Measurements from ENCODE around the gene RNF113B. TPM values are rescaled to one million over a fixed set of nuclear protein-coding genes. Genes with fewer than 3 reads are reported as not detected.
A peak's percentile ranks its signal among the peaks of the same experiment; 100 is the strongest.

RNF113B gene
- polyA plus RNA-seq (ENCODE audit: insufficient read length in 4 of 4): under 1 TPM in 3 of 4 donors, not detected in 1; 0.10 to 0.19 (median 0.10) TPM

DNA sequence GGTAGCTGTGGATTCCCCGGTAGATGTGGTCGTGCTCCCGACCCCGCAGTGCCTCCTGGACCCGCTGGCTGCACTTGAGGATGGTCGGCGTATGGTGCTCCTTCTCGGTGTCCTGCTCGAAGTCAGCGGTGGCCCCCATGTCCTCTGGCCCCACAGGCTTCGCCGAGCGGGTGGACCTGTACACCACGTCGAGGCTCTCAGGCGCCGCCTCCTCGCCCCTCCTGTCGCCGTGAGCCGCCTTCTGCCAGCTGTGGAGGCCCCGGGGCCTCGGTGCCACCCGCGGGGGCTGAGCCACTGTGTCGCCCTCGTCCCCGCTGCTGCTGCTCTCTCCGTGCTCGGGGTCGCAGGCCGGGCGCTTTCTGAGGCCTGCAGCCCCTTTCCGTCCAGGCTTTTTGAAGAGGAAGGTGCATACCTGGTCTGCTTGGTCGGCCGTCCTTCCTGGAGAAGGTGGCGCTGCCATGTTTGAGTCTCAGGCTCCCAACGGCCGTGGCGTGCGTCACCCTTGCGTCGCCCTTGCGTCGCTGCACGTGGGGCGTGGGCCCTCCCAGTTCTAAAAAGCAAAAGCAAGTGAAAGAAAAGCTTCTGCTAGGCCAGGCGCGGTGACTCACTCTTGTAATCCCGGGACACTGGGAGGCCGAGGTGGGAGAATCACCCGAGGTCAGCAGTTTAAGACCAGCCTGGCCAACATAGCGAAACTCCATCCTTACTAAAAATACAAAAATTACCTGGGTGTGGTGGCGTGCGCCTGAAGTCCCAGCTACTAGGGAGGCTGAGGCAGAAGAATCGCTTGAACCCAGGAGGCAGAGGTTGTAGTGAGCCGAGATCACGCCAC lies at the start of gene RNF113B:
Gene RNF113B (minus strand): TSS at position 493 of the 832 bp plus-strand sequence. CDS start 33 bp downstream, at position 460.
- DNase-seq (ENCODE audit: low read depth in 4 of 4, low spot score in 2 of 4): no peak

- DNase-seq (ENCODE audit: low read depth in 4 of 4, low spot score in 2 of 4): no peak
Observed at GRCh38 chr13:98226496-98226895, 49.4 kb upstream of the RNF113B start.

- no peak for DNase-seq (ENCODE audit: low read depth in 4 of 4, low spot score in 2 of 4)
Observed at GRCh38 chr13:98225036-98225940, 48.2 kb upstream of the RNF113B start.

DNA sequence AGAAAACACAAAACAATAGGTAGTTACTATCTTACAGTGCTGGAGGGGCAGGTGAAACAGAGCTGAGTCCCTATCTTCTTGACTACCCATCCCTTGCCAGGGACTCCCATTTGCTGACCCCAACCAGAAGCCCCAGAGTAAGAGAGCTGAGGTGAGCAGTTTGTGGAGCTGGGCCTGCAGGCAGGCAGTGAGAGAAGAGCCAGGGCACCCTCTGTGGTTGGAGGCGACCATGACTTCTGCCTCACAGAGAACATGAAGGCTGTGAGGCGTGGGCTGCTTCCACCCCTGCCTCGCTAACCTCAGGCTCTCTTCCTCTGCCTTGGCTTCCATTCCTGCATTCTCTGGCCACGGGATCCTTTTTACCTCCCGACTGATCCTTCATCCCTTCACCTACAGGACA lies 47.5 kb upstream of the RNF113B start:
- no peak for DNase-seq (ENCODE audit: low read depth in 4 of 4, low spot score in 2 of 4)

GRCh38 chr13:98223741-98224140 lies 46.7 kb upstream of the RNF113B start:
- no peak for DNase-seq (ENCODE audit: low read depth in 4 of 4, low spot score in 2 of 4)

GRCh38 chr13:98222816-98223215 lies 45.7 kb upstream of the RNF113B start:
- no peak for DNase-seq (ENCODE audit: low read depth in 4 of 4, low spot score in 2 of 4)

GRCh38 chr13:98222081-98222554 lies 45.0 kb upstream of the RNF113B start:
- DNase-seq (ENCODE audit: low read depth in 4 of 4, low spot score in 2 of 4): no peak

DNA sequence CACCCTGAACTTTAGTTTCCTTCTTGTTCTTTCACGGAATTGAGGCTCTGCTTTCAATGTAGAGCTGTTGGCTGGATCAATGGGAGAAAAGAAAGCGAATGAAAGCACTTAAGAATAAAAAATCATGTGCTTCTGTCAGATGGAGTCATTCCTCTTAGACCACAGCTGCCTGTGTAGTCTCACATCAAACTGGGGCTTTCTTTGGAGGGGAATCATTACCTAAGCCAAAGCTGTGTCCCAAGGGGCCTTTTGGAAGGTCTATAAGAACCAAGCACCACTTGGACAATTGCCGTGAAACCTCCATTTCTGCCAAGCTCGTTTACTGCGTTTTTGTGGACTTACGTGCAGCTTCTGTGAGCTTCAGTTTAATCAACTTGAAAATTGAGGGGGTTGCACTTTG lies 44.2 kb upstream of the RNF113B start:
- no peak for DNase-seq (ENCODE audit: low read depth in 4 of 4, low spot score in 2 of 4)

DNA sequence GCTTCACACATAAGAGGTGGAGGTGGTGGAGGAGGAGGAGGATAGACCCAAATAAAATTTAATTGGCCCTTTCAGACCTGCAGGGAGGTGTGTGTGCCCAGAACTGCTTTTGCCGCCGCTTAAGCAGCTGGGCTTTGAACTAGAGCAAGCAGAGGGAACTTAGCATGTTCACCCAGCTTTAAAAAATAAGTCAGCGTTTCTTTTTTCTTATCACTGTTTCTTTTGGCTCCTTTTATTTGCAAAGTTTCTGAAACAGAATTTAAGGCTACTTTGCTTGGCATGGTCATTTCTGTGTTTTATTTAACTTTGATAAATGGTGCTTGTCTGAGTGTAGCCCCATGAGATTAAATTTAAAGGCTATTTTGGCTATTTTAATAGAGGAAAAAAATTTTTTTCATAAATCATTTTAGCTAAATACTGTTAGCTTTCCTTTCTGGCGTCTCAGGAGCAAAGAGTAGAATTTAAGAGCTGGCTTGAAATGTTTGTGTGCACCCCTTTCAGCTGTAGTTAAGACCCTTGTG lies 43.3 kb upstream of the RNF113B start:
- DNase-seq (ENCODE audit: low read depth in 4 of 4, low spot score in 2 of 4): peak in 1 of 4 donors; percentile 73

- DNase-seq (ENCODE audit: low read depth in 4 of 4, low spot score in 2 of 4): no peak
Observed at GRCh38 chr13:98219685-98220084, 42.6 kb upstream of the RNF113B start.

- no peak for DNase-seq (ENCODE audit: low read depth in 4 of 4, low spot score in 2 of 4)
Observed at GRCh38 chr13:98217597-98217996, 40.5 kb upstream of the RNF113B start.

DNA sequence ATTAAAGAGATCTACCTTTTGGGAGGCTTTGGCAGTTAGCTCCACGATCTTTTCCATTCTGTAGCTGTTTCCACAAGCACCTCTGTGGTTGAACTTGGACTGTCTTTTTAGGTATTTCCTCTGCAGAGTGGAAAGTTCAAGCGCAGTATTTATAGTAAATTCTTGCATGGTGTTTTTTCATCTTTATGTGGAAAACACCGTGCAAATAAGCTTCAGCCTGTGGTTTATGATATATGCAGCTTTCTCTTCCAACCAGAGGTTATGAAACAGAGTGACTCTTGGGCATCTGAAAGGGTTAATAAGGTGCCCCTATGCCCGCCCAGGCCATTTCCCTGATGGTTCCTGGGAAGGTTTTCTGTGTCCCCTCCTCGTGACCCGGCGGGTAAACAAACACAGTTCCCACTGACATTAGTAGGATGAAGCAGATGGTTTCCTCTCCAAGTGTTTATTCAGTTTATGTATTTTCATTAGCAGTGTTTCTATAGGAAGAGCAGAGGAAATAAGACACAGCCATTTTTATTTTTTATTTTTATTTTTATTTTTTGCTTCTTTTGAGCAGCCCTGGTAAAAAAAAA lies 39.7 kb upstream of the RNF113B start:
- no peak for DNase-seq (ENCODE audit: low read depth in 4 of 4, low spot score in 2 of 4)

- DNase-seq (ENCODE audit: low read depth in 4 of 4, low spot score in 2 of 4): no peak
Observed at GRCh38 chr13:98216135-98216565, 39.1 kb upstream of the RNF113B start.

GRCh38 chr13:98215508-98215907 lies 38.4 kb upstream of the RNF113B start:
- no peak for DNase-seq (ENCODE audit: low read depth in 4 of 4, low spot score in 2 of 4)

- no peak for DNase-seq (ENCODE audit: low read depth in 4 of 4, low spot score in 2 of 4)
Observed at GRCh38 chr13:98214707-98215106, 37.6 kb upstream of the RNF113B start.

DNA sequence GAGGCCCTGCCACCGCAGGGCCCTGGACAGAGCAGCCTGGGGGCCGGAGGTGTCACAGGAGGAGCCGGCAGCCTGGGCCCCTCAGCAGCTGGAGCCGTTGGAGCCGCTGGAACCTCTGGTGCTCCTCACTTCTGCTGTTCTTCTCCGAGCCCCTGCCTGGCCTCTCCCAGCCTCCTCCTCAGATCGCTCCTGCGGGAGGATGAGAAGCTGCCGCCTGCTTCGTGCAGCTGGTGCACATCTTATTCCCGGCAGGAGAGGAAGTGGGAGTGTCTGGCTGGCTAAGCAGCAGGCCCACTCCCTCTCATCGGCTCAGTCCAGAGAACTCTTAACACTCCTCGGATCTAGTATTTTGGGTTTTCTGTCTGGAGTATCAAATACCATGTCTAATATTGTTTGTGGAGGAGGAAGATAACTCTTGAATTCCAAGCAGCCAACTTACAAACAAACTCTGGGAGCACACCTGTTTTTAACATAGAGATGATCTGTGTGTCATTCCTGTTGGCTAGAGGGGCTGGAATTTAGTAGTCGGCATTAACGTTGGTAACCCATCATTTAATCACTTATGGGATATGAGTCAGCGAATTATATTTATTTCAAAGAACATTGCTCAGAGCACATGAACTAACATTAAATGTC lies 37.1 kb upstream of the RNF113B start:
- no peak for DNase-seq (ENCODE audit: low read depth in 4 of 4, low spot score in 2 of 4)

- DNase-seq (ENCODE audit: low read depth in 4 of 4, low spot score in 2 of 4): no peak
Observed at GRCh38 chr13:98213354-98213753, 36.3 kb upstream of the RNF113B start.

DNA sequence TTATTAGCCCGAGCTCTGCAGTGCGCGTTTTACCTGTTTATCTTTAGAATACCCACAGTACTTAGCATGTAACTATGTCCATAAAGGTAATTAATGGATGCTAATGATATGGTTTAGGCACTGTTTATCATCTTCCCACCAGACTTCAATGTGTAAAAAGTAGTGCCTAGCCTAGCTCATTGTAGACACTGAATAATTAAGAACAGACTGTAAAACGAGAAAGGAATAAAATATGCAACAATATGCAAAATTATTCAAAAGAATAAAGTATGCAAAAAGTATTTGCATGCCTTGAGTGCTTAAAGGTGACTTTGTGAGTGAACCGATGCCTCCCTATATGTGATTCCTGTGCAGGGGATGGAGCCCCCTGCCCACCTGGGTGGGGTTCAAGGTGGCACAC lies 35.7 kb upstream of the RNF113B start:
- no peak for DNase-seq (ENCODE audit: low read depth in 4 of 4, low spot score in 2 of 4)

DNA sequence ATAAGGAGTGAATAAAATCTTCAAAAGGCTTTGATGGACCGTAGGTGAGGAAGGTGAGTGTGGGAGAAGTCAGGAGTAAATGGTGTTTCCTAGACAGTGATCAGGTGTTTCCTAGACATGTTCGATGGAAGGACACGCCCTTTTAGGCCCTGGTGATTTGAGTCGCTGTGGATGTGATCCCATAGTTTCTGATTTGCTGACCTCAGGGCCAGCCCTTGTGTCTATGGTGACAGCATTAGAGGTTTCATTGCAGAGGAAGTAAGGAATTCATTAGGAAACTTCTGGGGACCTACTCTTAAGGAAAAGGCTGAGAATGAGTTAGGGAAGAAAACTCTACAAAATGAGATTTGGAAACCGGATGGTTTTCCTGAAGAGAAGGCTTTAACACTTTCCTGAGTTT lies 31.5 kb upstream of the RNF113B start:
- DNase-seq (ENCODE audit: low read depth in 4 of 4, low spot score in 2 of 4): no peak

GRCh38 chr13:98207416-98207815 lies 30.3 kb upstream of the RNF113B start:
- no peak for DNase-seq (ENCODE audit: low read depth in 4 of 4, low spot score in 2 of 4)
